Mesenteric fat pad (tissue), 1 donor: ENCODE measurements around the gene CEACAM18. TPM values are rescaled to one million over a fixed set of nuclear protein-coding genes. Genes with fewer than 3 reads are reported as not detected.
"Not testable (repeated sequence)": the region's sequence is repeated elsewhere in the genome, so short reads cannot be mapped to it uniquely, and the experiment has no call there.

ENCODE experiments used
- DNase-seq: peaks from one replicate; pipeline ENCODE4 v3.0.0-alpha.2; 2020; ENCODE audit warnings: low spot score
- total RNA-seq: library from RNA; stranded (reverse); fragmentation: NEBNext Ultra II Directional; extraction: Animal tissue kit (Norgen Biotek cat#: 25700); gene quantifications from one replicate; pipeline ENCODE4 v1.2.1, GENCODE V29; 2021
- donor health status: DM: yes; HTN: yes; CAD: no.

Gene CEACAM18
- total RNA-seq, 1 donor from 2014 or later, result not detected

- DNase-seq, result no peak
These were observed 10.8 kb downstream of the CEACAM18 start for GRCh38 chr19:51489113-51489512.

- no peak for DNase-seq
These were observed 12.3 kb downstream of the CEACAM18 start for GRCh38 chr19:51490676-51491075.

GRCh38 chr19:51491586-51491985 lies 13.2 kb downstream of the CEACAM18 start:
- no peak for DNase-seq

- no peak for DNase-seq
These were observed 15.4 kb downstream of the CEACAM18 start for GRCh38 chr19:51493776-51494175.

DNA sequence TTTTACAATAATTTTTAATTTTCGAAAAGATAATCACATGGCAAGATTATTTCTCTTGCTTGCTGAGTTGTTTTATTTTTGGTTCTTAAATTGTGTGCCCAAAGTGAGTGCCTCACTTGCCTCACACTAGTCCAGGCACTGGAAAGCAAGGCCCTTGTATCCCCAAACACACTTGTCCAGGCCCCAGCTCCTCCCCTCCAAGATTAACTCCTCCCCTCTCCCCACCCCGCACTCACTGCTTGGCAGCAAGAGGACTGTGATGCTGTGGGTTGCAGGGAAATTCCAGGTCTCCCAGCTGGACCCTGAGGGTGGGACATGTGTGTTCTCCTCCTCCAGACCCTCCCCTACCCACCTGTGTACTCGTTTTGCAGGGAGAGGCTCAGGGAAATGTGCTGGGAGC lies 19.3 kb downstream of the CEACAM18 start:
- DNase-seq, result no peak

DNA sequence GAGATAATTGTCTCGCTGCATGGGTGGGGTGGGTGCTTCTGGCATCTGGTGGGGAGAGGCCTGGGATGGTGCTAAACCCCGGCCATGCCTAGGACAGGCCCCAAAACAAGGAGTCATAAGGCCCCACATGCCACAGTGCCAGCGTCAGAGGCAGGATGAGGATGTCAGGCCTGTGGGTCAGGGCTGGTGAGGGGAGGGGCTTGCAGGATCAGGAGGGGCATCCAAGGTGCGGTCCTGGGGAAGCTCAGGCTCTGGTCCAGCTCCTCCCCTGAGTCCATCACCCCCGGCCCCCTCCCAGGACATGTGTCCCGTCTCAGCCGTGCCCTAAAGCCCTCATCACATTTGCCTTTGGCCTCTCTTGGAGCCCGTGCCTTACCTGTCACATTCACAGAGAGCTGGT lies 22.6 kb downstream of the CEACAM18 start:
- not testable (repeated sequence) for DNase-seq

DNA sequence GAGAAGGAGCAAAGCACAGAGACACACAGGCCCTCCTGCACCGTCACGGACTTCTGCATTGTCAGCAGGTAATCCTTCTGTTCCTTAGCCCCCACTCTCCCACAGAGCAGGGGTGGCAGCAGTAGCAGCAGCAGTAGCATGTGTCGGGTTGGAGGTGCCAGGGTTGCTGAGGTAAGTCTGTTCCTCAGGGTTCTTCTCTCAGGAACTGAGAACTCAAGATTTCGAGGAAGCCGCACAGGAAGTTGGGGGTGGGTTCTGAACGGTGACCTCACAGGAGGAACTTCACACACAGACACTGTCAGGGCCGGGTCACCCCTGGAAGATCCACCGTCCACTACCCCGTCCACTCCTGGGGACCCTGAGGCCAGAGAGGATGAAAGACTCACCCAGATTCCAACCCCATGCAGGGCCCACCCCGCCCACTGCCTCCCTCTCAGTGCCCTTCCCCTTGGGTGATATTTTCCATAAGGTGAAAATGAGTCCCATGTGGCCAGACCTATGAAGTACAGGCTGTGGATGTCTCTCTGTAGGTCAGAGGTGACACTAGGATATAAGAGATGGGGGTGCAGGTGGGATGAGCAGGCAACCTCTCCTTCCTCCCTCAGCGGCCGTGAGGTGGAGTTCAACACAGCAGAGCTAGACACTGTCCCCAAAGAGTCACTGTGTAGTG lies 23.4 kb downstream of the CEACAM18 start, which contains the start of gene SIGLEC12:
TSS of gene SIGLEC12 (minus strand) at position 207 of the 670 bp plus-strand sequence. CDS start at position 140, 67 bp downstream.
- no peak for DNase-seq

DNA sequence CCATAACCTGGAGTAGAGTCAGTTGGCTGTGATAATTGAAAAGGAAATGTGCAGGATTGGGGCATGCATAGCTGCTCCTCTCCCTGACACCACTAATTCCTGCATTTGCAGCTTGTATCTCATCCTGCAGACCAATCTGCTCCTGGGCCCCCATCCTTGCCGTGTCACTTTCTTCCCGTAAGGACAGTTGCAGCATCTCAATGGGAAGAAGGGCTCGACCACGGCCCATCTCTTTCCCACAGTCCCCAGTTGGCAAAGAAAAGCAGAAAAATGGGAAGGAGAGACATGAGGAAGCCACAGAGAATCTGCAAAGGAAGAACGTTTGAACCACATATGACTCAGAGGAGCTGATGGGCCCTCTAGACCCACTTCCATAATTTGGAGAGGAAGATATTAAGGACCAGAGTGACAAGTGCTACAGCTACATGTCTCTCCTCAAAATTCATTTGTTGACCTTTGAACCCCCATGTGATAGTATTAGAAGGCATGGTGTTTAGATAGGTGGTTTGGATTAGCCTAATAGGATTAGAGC lies 25.0 kb downstream of the CEACAM18 start:
- no peak for DNase-seq

- DNase-seq, result no peak
These were observed 25.6 kb downstream of the CEACAM18 start for GRCh38 chr19:51503896-51504295.

DNA sequence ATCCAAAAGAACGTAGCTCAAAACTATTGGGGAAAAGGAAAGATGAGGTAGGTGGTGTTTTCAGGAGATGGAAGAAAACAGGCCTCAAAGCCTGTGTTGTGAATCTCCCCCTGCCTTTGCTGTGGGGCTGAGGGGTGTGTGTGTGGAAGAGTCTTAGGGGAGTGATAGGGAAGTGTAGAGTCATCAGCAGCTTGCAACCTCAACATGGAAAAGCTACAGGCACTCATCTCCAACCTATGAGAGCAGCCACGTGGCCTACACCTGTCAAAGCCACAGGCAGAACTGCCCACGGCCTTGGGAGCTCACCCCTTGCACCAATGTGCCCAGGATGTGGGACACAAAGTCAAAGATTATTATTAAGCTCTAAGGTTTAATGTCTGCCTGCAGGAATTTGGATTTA lies 27.6 kb downstream of the CEACAM18 start:
- no peak for DNase-seq

DNA sequence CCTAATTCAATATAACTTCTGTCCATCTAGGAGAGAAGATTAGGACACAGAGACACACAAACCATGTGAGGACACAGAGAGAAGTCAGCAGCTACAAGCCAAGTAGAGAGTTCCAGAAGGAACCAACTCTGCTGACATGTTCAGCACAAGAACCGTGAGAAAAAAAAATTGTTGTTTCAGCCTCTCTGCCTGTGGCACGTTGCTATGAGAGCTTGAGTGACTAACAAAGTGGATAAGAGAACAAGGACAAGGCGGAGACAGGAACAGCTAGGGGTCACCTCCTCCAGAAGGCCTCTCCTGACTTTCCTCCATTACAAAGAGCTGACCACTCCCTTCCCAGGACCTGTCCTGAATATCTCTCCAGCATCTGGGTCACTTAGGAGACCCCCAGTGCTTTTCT lies 28.9 kb downstream of the CEACAM18 start:
- no peak for DNase-seq

GRCh38 chr19:51507640-51508058 lies 29.3 kb downstream of the CEACAM18 start:
- no peak for DNase-seq

GRCh38 chr19:51508059-51508733 lies 29.9 kb downstream of the CEACAM18 start:
- no peak for DNase-seq

GRCh38 chr19:51509823-51510660 lies 31.7 kb downstream of the CEACAM18 start:
- no peak for DNase-seq

DNA sequence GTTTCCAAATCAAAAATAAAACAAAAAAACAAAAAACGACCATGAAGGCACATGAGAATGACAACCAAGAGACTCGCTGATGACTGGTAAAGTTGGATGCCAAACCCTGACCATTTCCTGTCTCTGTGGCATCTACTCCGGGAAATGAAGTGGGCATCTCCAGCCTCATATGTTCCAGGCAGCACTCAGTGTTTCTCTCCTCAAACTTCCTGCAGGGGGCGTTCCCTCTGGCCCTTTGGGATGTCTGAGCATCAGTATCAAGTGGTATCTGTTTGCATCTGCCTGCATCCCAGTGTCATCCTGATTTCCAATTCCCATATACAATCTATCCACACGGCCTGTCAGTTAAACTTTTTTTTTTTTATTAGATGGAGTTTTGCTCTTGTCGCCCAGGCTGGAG lies 33.0 kb downstream of the CEACAM18 start:
- no peak for DNase-seq

GRCh38 chr19:51513968-51514367 lies 35.6 kb downstream of the CEACAM18 start:
- no peak for DNase-seq

DNA sequence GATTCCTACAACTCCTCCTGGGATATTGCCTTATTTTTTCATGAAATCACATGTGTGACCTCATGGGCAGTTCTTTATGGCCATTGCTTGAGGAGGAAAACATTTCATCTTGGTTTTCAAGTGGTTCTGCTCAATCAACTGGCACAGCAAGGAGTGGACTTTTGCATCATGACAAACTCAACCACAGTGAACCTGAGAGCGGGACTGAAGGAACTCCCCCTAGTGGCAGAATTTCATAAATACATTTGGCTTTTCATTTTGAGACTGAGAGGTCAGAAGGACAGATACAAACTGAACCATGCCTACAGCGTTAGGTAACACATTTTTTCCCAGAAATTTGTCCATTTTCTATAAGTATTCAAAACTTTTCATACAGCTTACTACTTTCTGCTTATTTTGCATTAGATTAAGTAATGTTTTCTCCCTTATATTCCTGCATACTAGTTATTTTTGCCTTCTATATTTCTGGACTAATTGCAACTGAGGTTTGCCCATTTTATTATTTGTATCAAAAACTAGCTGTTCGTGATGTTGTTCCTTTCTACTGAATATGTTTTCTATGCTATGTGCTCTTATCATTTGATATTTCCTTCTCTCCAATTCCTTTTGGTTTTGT lies 36.6 kb downstream of the CEACAM18 start:
- DNase-seq, result no peak

- no peak for DNase-seq
These were observed 42.4 kb downstream of the CEACAM18 start for GRCh38 chr19:51520728-51521127.

DNA sequence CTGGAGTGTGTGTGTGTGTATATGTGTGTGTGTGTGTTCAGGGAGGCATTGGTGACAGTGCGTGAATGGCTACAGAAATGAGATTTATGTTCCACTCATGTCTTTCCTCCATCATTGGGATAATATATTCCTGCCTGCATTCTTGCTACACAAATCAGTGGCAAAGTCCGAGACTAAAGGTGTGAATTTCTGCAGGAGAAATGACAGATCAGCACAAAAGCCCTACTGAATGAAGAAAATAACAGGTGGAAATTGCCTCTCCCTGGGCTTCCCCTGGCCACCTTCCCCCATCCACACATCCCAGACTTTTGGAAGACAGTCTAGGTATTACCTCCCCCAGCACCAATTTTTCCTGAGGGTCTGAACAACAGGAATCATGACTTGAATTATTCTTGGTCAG lies 43.0 kb downstream of the CEACAM18 start:
- DNase-seq, result no peak

- DNase-seq, result no peak
These were observed 43.4 kb downstream of the CEACAM18 start for GRCh38 chr19:51521781-51522180.

DNA sequence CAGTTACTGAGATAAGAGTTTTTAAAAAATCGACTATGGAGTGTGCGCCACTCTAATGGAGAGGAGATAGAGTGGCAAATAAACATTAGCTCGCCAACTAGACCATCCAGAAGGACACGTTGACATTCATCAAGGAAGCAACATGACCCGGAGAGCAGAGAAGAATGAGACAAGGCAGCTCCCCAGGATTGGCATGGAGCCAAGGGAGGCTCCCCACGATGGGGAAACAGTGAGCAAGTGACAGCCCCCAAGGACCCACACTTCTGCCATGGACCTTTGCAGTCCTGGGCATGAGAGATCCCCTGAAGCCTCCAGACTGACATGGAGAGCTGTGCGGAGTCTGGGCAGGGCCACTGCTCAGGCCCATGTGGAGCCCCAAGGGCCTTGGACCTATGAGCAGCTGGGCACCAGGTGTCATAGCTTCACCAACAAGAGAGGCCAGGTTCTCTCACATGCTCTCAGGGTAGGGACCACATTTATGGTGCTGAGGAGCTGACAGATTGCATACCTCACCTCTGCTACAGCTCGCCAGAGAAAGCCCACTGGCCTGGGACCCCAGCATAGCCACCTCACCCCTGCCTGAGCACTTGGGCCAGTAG lies 46.4 kb downstream of the CEACAM18 start:
- DNase-seq, result peak; percentile 43
